H9 (cell line): ENCODE measurements around the gene ITGB8. TPM values are rescaled to one million over a fixed set of nuclear protein-coding genes. Genes with fewer than 3 reads are reported as not detected.

ENCODE experiments used
- DNase-seq: peaks from one replicate; pipeline ENCODE4 v3.0.0-alpha.2; 2017
- H2AFZ ChIP-seq: one replicate; pipeline ENCODE4 v1.6.1; 2013; ENCODE audit warnings: mild to moderate bottlenecking, low read length, control low read depth, moderate library complexity
- H2AK5ac ChIP-seq: 2 replicates; pipeline ENCODE4 v1.6.1; 2013; ENCODE audit warnings: low read length, control low read depth, mixed read lengths; ENCODE audit not compliant: insufficient read length
- H2BK120ac ChIP-seq: one replicate; pipeline ENCODE4 v1.6.1; 2013; ENCODE audit warnings: low read depth, mild to moderate bottlenecking, low read length, control low read depth, inconsistent platforms; ENCODE audit not compliant: poor library complexity, severe bottlenecking
- H2BK12ac ChIP-seq: 2 replicates; pipeline ENCODE4 v1.6.1; 2013; ENCODE audit warnings: low read length, control low read depth, mixed read lengths, low read depth; ENCODE audit not compliant: insufficient read length
- H2BK15ac ChIP-seq: 2 replicates; pipeline ENCODE4 v1.6.1; 2013; ENCODE audit warnings: low read depth, low read length, control low read depth
- H2BK20ac ChIP-seq: one replicate; pipeline ENCODE4 v1.6.1; 2013; ENCODE audit warnings: low read depth, mild to moderate bottlenecking, low read length, control low read depth, inconsistent platforms; ENCODE audit not compliant: poor library complexity, severe bottlenecking
- H2BK5ac ChIP-seq: 2 replicates; pipeline ENCODE4 v1.6.1; 2013; ENCODE audit warnings: low read length, control low read depth, mixed read lengths; ENCODE audit not compliant: insufficient read length
- H3K14ac ChIP-seq: 2 replicates; pipeline ENCODE4 v1.6.1; 2013; ENCODE audit warnings: low read length, control low read depth; ENCODE audit not compliant: insufficient read depth
- H3K18ac ChIP-seq: 2 replicates; pipeline ENCODE4 v1.6.1; 2013; ENCODE audit warnings: low read depth, mild to moderate bottlenecking, mixed read lengths, low read length, control low read depth; ENCODE audit not compliant: insufficient read length
- H3K23ac ChIP-seq: 2 replicates; pipeline ENCODE4 v1.6.1; 2013; ENCODE audit warnings: low read length, control low read depth, mixed read lengths, low read depth; ENCODE audit not compliant: insufficient read length
- H3K23me2 ChIP-seq: 2 replicates; pipeline ENCODE4 v1.6.1; 2013; ENCODE audit warnings: low read depth, mild to moderate bottlenecking, mixed read lengths, low read length, control low read depth; ENCODE audit not compliant: insufficient read length, poor library complexity, severe bottlenecking
- H3K27ac ChIP-seq: 2 replicates; pipeline ENCODE4 v1.5.1; 2013; ENCODE audit warnings: low read length, control low read depth, mixed read lengths, low read depth; ENCODE audit not compliant: insufficient read length
- H3K27me3 ChIP-seq: 2 replicates; pipeline ENCODE4 v1.6.1; 2013; ENCODE audit warnings: low read length, control low read depth, inconsistent platforms; ENCODE audit not compliant: insufficient read depth
- H3K4ac ChIP-seq: 2 replicates; pipeline ENCODE4 v1.6.1; 2013; ENCODE audit warnings: low read depth, mild to moderate bottlenecking, control low read depth, inconsistent platforms, low read length, moderate library complexity
- H3K4me1 ChIP-seq: 2 replicates; pipeline ENCODE4 v1.6.1; 2013; ENCODE audit warnings: low read length, control low read depth, inconsistent platforms; ENCODE audit not compliant: insufficient read depth
- H3K4me2 ChIP-seq: 2 replicates; pipeline ENCODE4 v1.6.1; 2013; ENCODE audit warnings: low read length, control low read depth, mixed read lengths; ENCODE audit not compliant: insufficient read length, insufficient read depth
- H3K56ac ChIP-seq: 2 replicates; pipeline ENCODE4 v1.6.1; 2013; ENCODE audit warnings: low read depth, mild to moderate bottlenecking, mixed read lengths, low read length, control low read depth; ENCODE audit not compliant: insufficient read length
- H3K79me1 ChIP-seq: 2 replicates; pipeline ENCODE4 v1.6.1; 2013; ENCODE audit warnings: low read depth, mild to moderate bottlenecking, moderate library complexity, low read length, control low read depth, inconsistent platforms; ENCODE audit not compliant: insufficient read depth, poor library complexity, severe bottlenecking
- H3K79me2 ChIP-seq: 2 replicates; pipeline ENCODE4 v1.6.1; 2013; ENCODE audit warnings: low read length, control low read depth, inconsistent platforms; ENCODE audit not compliant: insufficient read depth
- H3K9ac ChIP-seq: 2 replicates; pipeline ENCODE4 v1.6.1; 2013; ENCODE audit warnings: low read length, control low read depth, mixed read lengths; ENCODE audit not compliant: insufficient read length; ENCODE audit errors: extremely low read depth
- H3K9me3 ChIP-seq: one replicate; pipeline ENCODE4 v1.6.1; 2013; ENCODE audit warnings: low read depth, low read length, inconsistent platforms; ENCODE audit not compliant: control insufficient read depth
- H3T11ph ChIP-seq: one replicate; pipeline ENCODE4 v1.6.1; 2013; ENCODE audit warnings: mild to moderate bottlenecking, low read length, control low read depth, inconsistent platforms
- H4K20me1 ChIP-seq: one replicate; pipeline ENCODE4 v1.6.1; 2013; ENCODE audit not compliant: control insufficient read depth, insufficient read length, insufficient read depth
- H4K5ac ChIP-seq: 2 replicates; pipeline ENCODE4 v1.6.1; 2013; ENCODE audit warnings: low read depth, mild to moderate bottlenecking, mixed read lengths, low read length, control low read depth; ENCODE audit not compliant: insufficient read length
- H4K8ac ChIP-seq: replicated peaks from 2 replicates; pipeline ENCODE4 v1.6.1; 2013; ENCODE audit warnings: low read length, control low read depth, mixed read lengths, low read depth; ENCODE audit not compliant: insufficient read length
- H4K91ac ChIP-seq: 2 replicates; pipeline ENCODE4 v1.6.1; 2013; ENCODE audit warnings: low read depth, mild to moderate bottlenecking, moderate library complexity, mixed read lengths, low read length, control low read depth; ENCODE audit not compliant: insufficient read length
- H3K27ac Mint-ChIP-seq, 3 experiments: 2 replicates in 2 of 3; 3 replicates in 1 of 3; pipeline ENCODE4 v1.8.0; 2020 to 2021; ENCODE audit warnings: mixed read lengths in 3 of 3, mild to moderate bottlenecking in 1 of 3, moderate library complexity in 1 of 3
- H3K27me3 Mint-ChIP-seq: 2 replicates; pipeline ENCODE4 v1.8.0; 2021; ENCODE audit warnings: low read depth, mild to moderate bottlenecking, moderate library complexity, mixed read lengths
- H3K36me3 Mint-ChIP-seq, 3 experiments: 2 replicates in 2 of 3; 3 replicates in 1 of 3; pipeline ENCODE4 v1.8.0; 2020 to 2021; ENCODE audit warnings: low read depth in 3 of 3, mixed read lengths in 3 of 3; ENCODE audit not compliant: insufficient read depth in 1 of 3
- H3K4me1 Mint-ChIP-seq, 2 experiments: 2 replicates each; pipeline ENCODE4 v1.8.0; 2020; ENCODE audit warnings: mixed read lengths in 2 of 2
- H3K4me3 Mint-ChIP-seq, 2 experiments: 2 replicates in 1 of 2; 3 replicates in 1 of 2; pipeline ENCODE4 v1.8.0; 2020 to 2021; ENCODE audit warnings: mild to moderate bottlenecking in 2 of 2, mixed read lengths in 2 of 2, moderate library complexity in 1 of 2
- H3K9me3 Mint-ChIP-seq, 2 experiments: 2 replicates in 1 of 2; 3 replicates in 1 of 2; pipeline ENCODE4 v1.8.0; 2020; ENCODE audit warnings: mild to moderate bottlenecking in 2 of 2, mixed read lengths in 2 of 2, moderate library complexity in 1 of 2
- CTCF ChIP-seq: fragments of 200-600 bp; sonication (generic); conservative IDR thresholded peaks from 3 replicates; pipeline ENCODE4 v1.8.0; 2021; ENCODE audit warnings: antibody characterized with exemption, mild to moderate bottlenecking
- WGBS: extraction: QIAGEN DNeasy Blood & Tissue Kit; methylation state at CpG from one replicate; pipeline ENCODE4 v1.1.7; 2013; ENCODE audit warnings: missing lambda C conversion rate, low lambda C conversion rate, mixed read lengths; ENCODE audit not compliant: insufficient read length; ENCODE audit errors: extremely low coverage; 5-methylcytosine and 5-hydroxymethylcytosine counted together
- total RNA-seq: library from RNA; stranded (reverse); gene quantifications from 2 replicates; pipeline ENCODE4 v1.2.1, GENCODE V29; 2021

The ITGB8 gene
- total RNA-seq, 1 experiment from 2014 or later, result 7.6 TPM

GRCh38 chr7:20441346-20441745 is 110.6 kb downstream of the ITGB8 start:
- Mint-ChIP-seq H3K4me3 (no peak overlapping the region), H3K9me3 (no peaks in the 10 kb centered on the region), H3K4me1 (peaks cover 12 to 18% of the 10 kb centered on the region in 2 experiments), H3K36me3 (no peaks in the 10 kb centered on the region), H3K27me3 (no peaks in the 10 kb centered on the region), H3K27ac (no peak overlapping the region)
- H3K79me1 ChIP-seq, result no peaks in the 10 kb centered on the region
- DNase-seq, result no peak
- no peak overlapping the region for H3K9ac ChIP-seq
- H2BK12ac ChIP-seq, result no peak overlapping the region
- no peak overlapping the region for H2BK15ac ChIP-seq
- H2BK5ac ChIP-seq, result no peak overlapping the region
- no peaks in the 10 kb centered on the region for H3K23me2 ChIP-seq
- no peak overlapping the region for H2BK120ac ChIP-seq
- no peak overlapping the region for H2AFZ ChIP-seq
- no peak overlapping the region for H4K8ac ChIP-seq
- no peak overlapping the region for H3K56ac ChIP-seq
- H4K5ac ChIP-seq, result no peak overlapping the region
- no peak overlapping the region for H3K27ac ChIP-seq
- no CpG with 5 or more reads among the region's 4 CpGs for WGBS
- H3K4me1 ChIP-seq, result no peaks in the 10 kb centered on the region; the same call in 1 of the 2 replicates
- no peaks in the 10 kb centered on the region for H3K79me2 ChIP-seq
- TF ChIP-seq CTCF, result no peak
- no peaks in the 10 kb centered on the region for H3K9me3 ChIP-seq
- no peaks in the 10 kb centered on the region for H4K20me1 ChIP-seq
- no peaks in the 10 kb centered on the region for H3K27me3 ChIP-seq
- H3T11ph ChIP-seq, result no peak overlapping the region
- H2AK5ac ChIP-seq, result no peak overlapping the region
- no peak overlapping the region for H3K23ac ChIP-seq
- H4K91ac ChIP-seq, result no peak overlapping the region
- no peak overlapping the region for H3K14ac ChIP-seq
- H3K4me2 ChIP-seq, result no peak overlapping the region
- H3K4ac ChIP-seq, result no peak overlapping the region
- no peak overlapping the region for H3K18ac ChIP-seq
- H2BK20ac ChIP-seq, result no peak overlapping the region
